NCI-H1048 (cell line): Measurements from ENCODE around the gene TMEM187.
"Not testable (repeated sequence)": the region's sequence is repeated elsewhere in the genome, so short reads cannot be mapped to it uniquely, and the experiment has no call there.

Experiments used
- DNase-seq: peaks from one replicate; lab custom pipeline; 2025; lab: John Stamatoyannopoulos, UW

Gene TMEM187

GRCh38 chrX:153971450-153972367 lies 845 bp upstream of the TMEM187 start, which contains the start of gene HCFC1:
HCFC1 (minus strand) TSS chrX:153971818; CDS start chrX:153970840, 978 bp downstream.
- DNase-seq, result peak; percentile 36

GRCh38 chrX:153973127-153974002 lies 811 bp downstream of the TMEM187 start:
- no peak for DNase-seq

DNA sequence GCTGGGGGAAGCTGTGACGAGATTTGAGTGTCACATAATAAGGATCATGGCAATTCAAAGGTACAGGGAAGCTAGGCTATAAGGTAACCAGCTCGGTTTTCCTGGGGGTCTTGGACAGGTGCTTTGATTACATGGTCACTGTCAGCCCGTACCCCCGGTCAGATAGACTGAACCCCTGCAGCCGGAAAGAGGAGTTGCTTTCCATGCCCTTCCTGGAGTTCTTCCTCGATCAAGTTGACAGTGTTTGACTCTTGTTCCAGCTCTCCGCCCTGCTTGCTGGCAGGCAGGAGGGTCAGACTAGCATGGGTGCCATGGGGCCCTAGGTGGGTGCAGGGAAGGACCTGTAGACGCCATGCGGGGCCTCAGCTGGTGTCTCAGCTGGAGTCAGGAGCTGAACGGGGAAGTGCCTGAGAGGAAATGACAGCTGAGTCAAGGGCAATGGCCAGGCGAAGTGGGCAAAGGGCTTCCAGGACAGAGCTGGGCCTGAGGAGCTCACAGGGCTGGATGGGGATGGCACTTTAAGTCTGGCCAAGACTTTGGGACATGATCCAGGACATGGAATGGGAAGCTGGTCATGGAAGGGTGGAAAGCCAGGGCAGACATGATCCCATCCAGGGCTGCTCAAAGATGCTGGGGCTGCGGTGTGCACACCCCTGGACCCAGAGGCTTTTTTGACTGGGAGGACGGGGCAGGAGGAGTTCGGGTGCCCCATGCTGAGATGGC lies 1.6 kb downstream of the TMEM187 start:
- no peak for DNase-seq

GRCh38 chrX:153974726-153975286 lies 2.3 kb downstream of the TMEM187 start:
- no peak for DNase-seq

DNA sequence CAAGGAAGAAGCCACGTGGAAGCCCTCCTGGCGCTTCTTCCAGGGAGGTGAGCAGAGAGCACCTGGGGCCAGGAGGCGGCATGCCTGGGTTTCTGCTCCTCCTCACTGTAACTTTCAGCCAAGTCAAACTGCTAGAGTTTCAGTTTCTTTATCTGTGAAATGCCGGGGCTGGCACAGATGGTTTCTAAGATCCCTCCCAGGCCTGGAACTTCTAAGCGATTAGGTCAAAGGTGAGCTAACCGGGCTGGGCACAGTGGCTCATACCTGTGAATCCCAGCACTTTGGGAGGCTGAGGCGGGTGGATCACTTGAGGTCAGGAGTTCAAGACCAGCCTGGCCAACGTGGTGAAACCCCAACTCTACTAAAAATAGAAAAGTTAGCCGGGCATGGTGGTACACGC lies 7.8 kb downstream of the TMEM187 start:
- DNase-seq, result not testable (repeated sequence)

DNA sequence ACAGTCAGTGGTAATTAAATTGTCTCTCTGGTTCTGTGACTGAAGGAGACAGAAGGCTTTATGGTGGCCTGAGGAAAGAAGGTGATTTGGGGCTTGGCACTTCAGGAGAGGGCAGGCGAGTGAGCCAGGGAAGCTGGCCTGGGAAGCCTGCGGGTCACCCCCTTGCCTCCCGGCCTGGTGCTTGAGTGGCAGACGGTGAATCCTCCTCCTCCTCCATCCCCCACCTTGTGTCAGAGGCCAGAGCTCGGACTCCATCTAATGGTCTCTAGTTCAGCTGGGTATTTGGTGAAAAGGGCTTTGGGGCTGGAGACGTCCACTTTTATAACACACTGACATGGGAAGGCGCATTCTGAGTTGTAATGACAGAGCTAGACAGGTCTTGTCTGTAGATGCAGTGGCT lies 8.7 kb downstream of the TMEM187 start:
- DNase-seq, result no peak

GRCh38 chrX:153981771-153982533 lies 9.4 kb downstream of the TMEM187 start:
- no peak for DNase-seq

DNA sequence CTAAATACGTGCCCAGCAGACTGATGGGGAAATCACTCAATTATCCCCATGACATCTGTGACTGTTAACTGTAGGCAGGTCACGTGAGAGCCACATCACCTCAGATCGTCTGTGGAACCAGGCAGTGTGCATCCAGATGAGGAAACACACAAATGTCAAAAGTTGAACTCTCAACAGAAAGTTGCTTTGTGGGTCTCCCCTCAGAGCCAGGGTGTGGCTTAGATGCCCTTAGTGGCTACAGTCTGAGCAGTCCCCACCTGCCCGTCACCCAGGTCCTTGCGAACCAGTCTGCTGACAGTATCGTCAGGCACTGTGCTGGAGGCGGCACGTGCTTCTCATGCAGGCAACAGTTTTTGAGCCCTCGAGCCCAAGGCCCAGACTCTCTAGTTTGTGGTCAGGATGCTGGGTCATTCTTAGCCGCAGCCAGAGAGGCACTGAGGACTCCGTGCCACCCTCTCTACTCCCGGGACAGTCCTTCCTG lies 10.8 kb downstream of the TMEM187 start:
- no peak for DNase-seq

DNA sequence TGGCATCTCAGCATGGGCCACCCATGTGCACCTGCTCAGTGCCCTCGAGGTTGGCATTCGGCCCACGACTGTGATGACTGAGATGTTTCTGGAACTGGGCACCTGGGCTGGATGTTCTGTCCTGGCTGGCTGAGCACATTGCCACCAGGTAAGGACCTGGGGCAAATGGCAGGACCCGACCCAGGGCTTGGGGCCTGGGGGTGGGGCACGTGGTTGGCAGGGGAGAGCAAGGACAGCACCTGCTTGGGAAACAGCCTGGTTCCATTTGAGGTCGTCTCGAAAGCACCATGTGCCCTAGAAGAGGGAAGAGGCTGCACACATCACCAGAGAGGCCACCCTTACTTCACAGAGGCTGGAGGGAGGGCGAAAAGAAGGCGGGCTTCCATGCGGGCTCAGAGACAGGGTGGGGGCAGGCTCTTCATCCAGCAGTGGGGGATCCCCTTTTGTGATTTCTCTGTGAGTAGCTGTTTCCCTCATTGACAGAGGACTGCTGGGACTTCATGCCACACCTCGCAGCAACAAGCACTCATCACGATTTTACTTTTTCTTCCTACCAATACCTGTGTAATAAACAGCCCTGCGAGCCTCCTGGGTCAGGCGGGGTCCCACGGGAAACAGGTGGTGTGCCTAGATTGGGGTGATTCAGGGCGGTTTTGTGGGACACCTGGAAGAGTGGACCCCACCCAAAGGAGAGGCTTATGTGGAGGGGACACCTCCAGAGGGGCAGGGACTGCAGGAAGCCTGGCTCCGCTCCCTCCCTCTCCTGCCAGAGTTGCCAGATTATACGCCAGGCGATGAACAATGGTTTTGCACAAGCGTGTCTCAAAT lies 12.0 kb downstream of the TMEM187 start:
- no peak for DNase-seq

DNA sequence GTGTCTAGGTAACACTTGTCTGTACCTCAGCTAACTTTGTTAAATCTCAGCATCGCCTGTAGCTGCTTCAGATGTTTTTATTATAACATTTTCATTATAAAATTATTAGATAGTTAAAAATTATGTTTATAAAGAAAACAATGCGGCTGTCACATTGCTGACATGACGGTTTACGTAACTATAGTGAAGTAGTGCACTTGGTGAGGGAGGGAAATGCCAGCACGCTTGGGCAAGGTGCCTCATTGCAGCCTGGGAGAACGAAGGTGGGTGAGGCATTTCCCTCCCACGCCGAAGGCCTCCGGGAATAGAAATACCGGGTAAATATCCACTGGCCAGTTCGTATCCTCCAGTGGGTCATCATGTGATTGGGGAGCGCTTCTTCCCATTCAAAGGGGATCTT lies 15.9 kb downstream of the TMEM187 start:
- DNase-seq, result no peak

DNA sequence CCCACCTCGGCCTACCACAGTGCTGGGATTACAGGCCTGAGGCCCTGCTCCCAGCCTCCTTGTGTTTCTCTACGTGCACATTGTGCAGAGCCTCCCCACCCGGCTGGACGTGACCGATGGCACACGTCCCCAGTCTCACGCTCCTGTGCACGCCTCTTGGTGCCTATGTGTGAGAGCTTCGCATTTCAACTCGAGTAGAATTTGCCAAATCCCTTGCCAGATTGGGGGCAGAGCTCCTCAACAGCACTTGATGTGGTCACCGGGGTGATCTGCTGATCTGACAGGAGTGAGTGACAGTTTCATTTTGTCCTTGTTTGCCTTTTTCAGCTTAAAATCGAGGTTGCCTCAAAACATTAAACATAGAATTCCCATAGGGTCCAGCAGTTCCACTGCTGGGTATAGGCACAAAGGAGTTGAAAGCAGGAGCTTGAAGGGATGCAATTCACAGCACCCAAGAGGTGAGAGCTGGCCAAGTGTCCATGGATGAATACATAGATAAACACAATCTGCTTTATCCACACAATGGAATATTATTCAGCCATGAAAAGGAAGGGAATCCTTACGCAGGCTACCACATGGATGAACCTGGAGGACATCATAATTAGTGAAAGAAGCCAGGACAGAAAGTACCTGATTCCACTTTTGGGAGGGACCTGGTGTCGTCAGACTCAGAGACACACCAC lies 17.6 kb downstream of the TMEM187 start:
- no peak for DNase-seq

DNA sequence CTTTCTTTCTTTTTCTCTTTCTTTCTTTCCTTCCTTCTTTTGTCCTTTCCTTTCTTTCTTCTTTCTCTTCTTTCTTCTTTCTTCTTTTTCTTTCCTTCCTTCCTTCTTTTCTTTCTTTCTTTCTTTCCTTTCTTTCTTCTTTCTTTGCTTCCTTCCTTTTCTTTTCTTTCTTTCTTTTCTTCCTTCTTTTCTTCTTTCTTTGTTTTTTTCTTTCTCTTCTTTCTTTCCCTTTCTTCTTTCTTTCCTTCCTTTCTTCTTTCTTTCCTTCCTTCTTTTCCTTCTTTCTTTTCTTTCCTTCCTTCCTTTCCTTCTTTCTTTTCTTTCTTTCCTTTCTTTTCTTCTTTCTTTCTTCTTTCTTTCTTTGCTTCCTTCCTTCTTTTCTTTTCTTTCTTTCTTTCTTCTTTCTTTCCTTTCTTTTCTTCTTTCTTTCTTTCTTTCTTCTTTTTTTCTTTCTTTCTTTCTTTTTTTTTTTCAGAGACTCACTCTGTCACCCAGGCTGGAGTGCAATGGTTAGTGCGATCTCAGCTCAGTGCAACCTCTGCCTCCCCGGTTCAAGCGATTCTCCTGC lies 18.5 kb downstream of the TMEM187 start:
- DNase-seq, result no peak

GRCh38 chrX:153992180-153992579 lies 19.6 kb downstream of the TMEM187 start:
- DNase-seq, result no peak

GRCh38 chrX:153993079-153993478 lies 20.5 kb downstream of the TMEM187 start:
- no peak for DNase-seq

DNA sequence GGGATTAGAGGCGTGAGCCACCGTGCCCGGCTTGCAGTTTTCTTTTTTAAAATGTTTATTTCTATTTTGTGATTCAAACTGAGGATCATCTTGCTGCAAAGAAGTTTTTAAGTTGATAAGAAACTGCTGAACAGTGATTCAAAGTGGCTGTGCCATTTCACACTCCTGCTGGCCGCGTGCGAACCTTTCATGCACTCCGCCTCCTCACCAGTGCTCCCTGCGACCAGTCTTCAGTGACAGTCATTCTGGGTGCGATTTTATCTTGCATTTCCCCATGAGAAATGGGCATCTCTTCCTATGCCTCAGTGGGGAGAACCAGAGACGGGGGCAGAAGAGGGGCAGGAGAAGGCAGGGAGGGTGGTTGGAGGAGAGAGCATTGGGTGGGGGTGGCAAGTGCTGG lies 21.4 kb downstream of the TMEM187 start:
- DNase-seq, result no peak

- DNase-seq, result not testable (repeated sequence)
Measured at GRCh38 chrX:153994398-153994797, 21.8 kb downstream of the TMEM187 start.

DNA sequence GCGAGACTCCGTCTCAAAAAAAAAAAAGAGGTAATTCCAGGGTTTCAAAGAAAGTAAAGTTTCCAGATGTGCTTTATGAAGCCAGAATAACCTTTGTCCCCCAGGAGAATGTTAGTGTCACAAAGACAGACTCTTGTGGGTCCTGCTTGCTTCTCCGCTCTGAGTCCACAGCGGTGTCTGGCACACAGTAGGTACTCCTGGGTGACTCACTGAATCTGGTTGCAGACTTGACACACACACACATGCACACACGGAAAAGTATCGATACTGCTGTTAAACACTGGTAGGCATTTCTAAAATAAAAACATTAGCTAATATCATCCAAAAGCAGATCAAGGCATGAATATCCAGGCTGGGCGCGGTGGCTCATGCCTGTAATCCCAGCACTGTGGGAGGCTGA lies 22.9 kb downstream of the TMEM187 start:
- no peak for DNase-seq

GRCh38 chrX:153999359-154000037 lies 26.9 kb downstream of the TMEM187 start:
- no peak for DNase-seq
